ENCODE results near the gene EGFR. TPM values are rescaled to one million over a fixed set of nuclear protein-coding genes. Genes with fewer than 3 reads are reported as not detected.

The EGFR gene
- total RNA-seq, 4 donors from 2014 or later, result 224 to 292 (median 233) TPM

DNA sequence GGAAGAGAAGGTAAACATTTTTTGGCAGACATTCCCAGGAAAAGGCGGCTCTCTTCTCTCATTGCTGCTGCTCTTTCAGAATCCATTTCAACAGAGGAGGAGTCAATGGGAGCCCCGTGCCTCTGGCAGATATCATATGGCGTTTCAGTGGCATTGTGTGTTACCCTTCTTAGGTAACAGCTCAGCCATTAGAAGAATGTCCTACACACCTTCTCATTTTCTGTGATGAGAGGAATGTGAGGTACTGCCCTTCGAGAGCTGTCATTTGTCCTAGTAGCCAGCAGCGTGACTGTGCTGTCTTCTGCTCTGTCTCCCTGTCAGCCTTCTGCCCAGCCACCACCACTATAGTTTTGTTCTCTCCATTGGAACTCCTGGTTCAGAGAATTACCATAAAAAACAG lies 102.4 kb downstream of the EGFR start:
- no peak overlapping the region for H3K4me3 ChIP-seq (ENCODE audit: low read depth, poor library complexity, severe bottlenecking)
- 45 to 46% methylated on average over 5 of the region's 5 CpGs for WGBS, 2 donors
- DNase-seq (ENCODE audit: low spot score in 2 of 2), result no peak
- intact Hi-C loops (cut with DNase I; ENCODE audit: low total_unique reads), result no loop called here
- TF ChIP-seq POLR2A (IDR thresholded peaks at IDR 0.05), result no peak
- TF ChIP-seq, protein P1, sequence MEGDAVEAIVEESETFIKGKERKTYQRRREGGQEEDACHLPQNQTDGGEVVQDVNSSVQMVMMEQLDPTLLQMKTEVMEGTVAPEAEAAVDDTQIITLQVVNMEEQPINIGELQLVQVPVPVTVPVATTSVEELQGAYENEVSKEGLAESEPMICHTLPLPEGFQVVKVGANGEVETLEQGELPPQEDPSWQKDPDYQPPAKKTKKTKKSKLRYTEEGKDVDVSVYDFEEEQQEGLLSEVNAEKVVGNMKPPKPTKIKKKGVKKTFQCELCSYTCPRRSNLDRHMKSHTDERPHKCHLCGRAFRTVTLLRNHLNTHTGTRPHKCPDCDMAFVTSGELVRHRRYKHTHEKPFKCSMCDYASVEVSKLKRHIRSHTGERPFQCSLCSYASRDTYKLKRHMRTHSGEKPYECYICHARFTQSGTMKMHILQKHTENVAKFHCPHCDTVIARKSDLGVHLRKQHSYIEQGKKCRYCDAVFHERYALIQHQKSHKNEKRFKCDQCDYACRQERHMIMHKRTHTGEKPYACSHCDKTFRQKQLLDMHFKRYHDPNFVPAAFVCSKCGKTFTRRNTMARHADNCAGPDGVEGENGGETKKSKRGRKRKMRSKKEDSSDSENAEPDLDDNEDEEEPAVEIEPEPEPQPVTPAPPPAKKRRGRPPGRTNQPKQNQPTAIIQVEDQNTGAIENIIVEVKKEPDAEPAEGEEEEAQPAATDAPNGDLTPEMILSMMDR (IDR thresholded peaks at IDR 0.05), result no peak

- intact Hi-C loops (cut with DNase I; ENCODE audit: low total_unique reads), result no loop called here
- TF ChIP-seq, protein P1 (IDR thresholded peaks at IDR 0.05), result no peak
- no peak for TF ChIP-seq POLR2A (IDR thresholded peaks at IDR 0.05)
- no peak overlapping the region for H3K4me3 ChIP-seq (ENCODE audit: low read depth, poor library complexity, severe bottlenecking)
- peak in 1 of 2 donors; percentile 77 for DNase-seq (ENCODE audit: low spot score in 2 of 2)
- 77% methylated on average over 7 of the region's 7 CpGs for WGBS, 2 donors
These were observed 103.4 kb downstream of the EGFR start for GRCh38 chr7:55122263-55122662.

GRCh38 chr7:55124989-55125875 lies 106.4 kb downstream of the EGFR start:
- WGBS, 2 donors, result 69 to 71% methylated on average over 12 of the region's 12 CpGs
- intact Hi-C loops (cut with DNase I; ENCODE audit: low total_unique reads), result no loop called here

GRCh38 chr7:55127135-55127551 lies 108.3 kb downstream of the EGFR start:
- 53 to 57% methylated on average over 3 of the region's 3 CpGs for WGBS, 2 donors
- no peak overlapping the region for H3K4me3 ChIP-seq (ENCODE audit: low read depth, poor library complexity, severe bottlenecking)
- peak in 1 of 2 donors; percentile 42 for DNase-seq (ENCODE audit: low spot score in 2 of 2)
- intact Hi-C loops (cut with DNase I; ENCODE audit: low total_unique reads), result no loop called here
- TF ChIP-seq POLR2A (IDR thresholded peaks at IDR 0.05), result no peak
- TF ChIP-seq, protein P1 (IDR thresholded peaks at IDR 0.05), result no peak

More at GRCh38 chr7:55124989-55125875, 106.4 kb downstream of the EGFR start:
- TF ChIP-seq, protein P1 (IDR thresholded peaks at IDR 0.05), result no peak
- TF ChIP-seq POLR2A (IDR thresholded peaks at IDR 0.05), result no peak
- DNase-seq (ENCODE audit: low spot score in 2 of 2), result peak in 1 of 2 donors; percentile 83
- no peak overlapping the region for H3K4me3 ChIP-seq (ENCODE audit: low read depth, poor library complexity, severe bottlenecking)

DNA sequence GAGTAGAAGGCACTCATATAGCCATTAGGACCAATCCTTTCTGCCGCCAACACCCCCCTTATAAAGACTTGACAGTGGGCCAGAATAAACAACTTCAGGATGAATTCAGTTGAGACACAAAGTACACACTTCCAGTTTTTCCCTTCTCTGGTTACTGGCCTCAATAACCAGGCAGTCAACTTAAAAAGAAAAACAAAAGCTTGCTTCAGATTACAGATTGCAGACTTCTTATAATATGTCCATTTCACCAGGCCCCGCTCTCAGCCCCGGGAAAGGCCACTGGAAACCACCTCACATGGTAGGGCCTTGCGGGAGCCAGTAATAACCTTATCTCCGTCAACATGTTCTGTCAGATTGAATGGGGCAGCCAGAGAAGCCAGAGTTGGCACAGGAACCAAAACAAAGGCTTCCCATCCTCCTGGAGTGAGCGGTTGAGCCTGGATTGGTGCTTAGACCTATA lies 108.8 kb downstream of the EGFR start:
- intact Hi-C loops (cut with DNase I; ENCODE audit: low total_unique reads), result no loop called here
- TF ChIP-seq POLR2A (IDR thresholded peaks at IDR 0.05), result no peak
- TF ChIP-seq, protein P1 (IDR thresholded peaks at IDR 0.05), result no peak
- H3K4me3 ChIP-seq (ENCODE audit: low read depth, poor library complexity, severe bottlenecking), result no peak overlapping the region
- 30 to 38% methylated on average over 6 of the region's 6 CpGs for WGBS, 2 donors
- peak in 1 of 2 donors; percentile 83 for DNase-seq (ENCODE audit: low spot score in 2 of 2)

Measured in lower leg skin (tissue), 4 donors.